GM19468 (cell line): Measurements from ENCODE around the gene NTRK3.

Source experiments
- ATAC-seq: cut with Tn5 transposase; IDR thresholded peaks from one replicate; pipeline ENCODE4 v1.9.1; 2021; ENCODE audit warnings: mild to moderate bottlenecking, moderate library complexity, moderate number of reproducible peaks; ENCODE audit not compliant: unreplicated experiment; ENCODE audit errors: extremely low read depth

Gene NTRK3

GRCh38 chr15:88013111-88013510, 243.4 kb downstream of the NTRK3 start:
- ATAC-seq = no peak

- ATAC-seq = no peak
These were observed 243.9 kb downstream of the NTRK3 start for GRCh38 chr15:88012688-88013087.

- no peak for ATAC-seq
These were observed 244.3 kb downstream of the NTRK3 start for GRCh38 chr15:88012233-88012632.

GRCh38 chr15:88011533-88011932, 245.0 kb downstream of the NTRK3 start:
- no peak for ATAC-seq

- ATAC-seq = no peak
These were observed 250.4 kb downstream of the NTRK3 start for GRCh38 chr15:88006146-88006545.

GRCh38 chr15:88004399-88004798, 252.1 kb downstream of the NTRK3 start:
- no peak for ATAC-seq

- ATAC-seq = no peak
These were observed 252.8 kb downstream of the NTRK3 start for GRCh38 chr15:88003541-88004327.

- ATAC-seq = no peak
These were observed 253.8 kb downstream of the NTRK3 start for GRCh38 chr15:88002706-88003105.

GRCh38 chr15:87998630-87999029, 257.9 kb downstream of the NTRK3 start:
- ATAC-seq = no peak

- no peak for ATAC-seq
These were observed 269.8 kb downstream of the NTRK3 start for GRCh38 chr15:87986776-87987175.

GRCh38 chr15:87985451-87985850, 271.1 kb downstream of the NTRK3 start:
- ATAC-seq = no peak

GRCh38 chr15:87981969-87982368, 274.6 kb downstream of the NTRK3 start:
- ATAC-seq = no peak

GRCh38 chr15:87977907-87978306, 278.6 kb downstream of the NTRK3 start:
- no peak for ATAC-seq

GRCh38 chr15:87976552-87976951, 280.0 kb downstream of the NTRK3 start:
- no peak for ATAC-seq

- ATAC-seq = no peak
These were observed 282.9 kb downstream of the NTRK3 start for GRCh38 chr15:87973501-87974215.

- ATAC-seq = no peak
These were observed 285.5 kb downstream of the NTRK3 start for GRCh38 chr15:87971076-87971475.

- no peak for ATAC-seq
These were observed 288.6 kb downstream of the NTRK3 start for GRCh38 chr15:87967951-87968350.

- ATAC-seq = no peak
These were observed 291.2 kb downstream of the NTRK3 start for GRCh38 chr15:87965304-87965703.

GRCh38 chr15:87962428-87962827, 294.1 kb downstream of the NTRK3 start:
- no peak for ATAC-seq

GRCh38 chr15:87961851-87962420, 294.6 kb downstream of the NTRK3 start:
- no peak for ATAC-seq

GRCh38 chr15:87959662-87960061, 296.9 kb downstream of the NTRK3 start:
- no peak for ATAC-seq
